NCI-H524 treated with DMSO at 0.1 percent for 48 hours (cell line): ENCODE measurements around the gene KRTAP9-1.
"Not testable (repeated sequence)": the region's sequence is repeated elsewhere in the genome, so short reads cannot be mapped to it uniquely, and the experiment has no call there.

Experiments used
- DNase-seq: peaks from one replicate; lab custom pipeline; 2025; lab: John Stamatoyannopoulos, UW

Gene KRTAP9-1

DNA sequence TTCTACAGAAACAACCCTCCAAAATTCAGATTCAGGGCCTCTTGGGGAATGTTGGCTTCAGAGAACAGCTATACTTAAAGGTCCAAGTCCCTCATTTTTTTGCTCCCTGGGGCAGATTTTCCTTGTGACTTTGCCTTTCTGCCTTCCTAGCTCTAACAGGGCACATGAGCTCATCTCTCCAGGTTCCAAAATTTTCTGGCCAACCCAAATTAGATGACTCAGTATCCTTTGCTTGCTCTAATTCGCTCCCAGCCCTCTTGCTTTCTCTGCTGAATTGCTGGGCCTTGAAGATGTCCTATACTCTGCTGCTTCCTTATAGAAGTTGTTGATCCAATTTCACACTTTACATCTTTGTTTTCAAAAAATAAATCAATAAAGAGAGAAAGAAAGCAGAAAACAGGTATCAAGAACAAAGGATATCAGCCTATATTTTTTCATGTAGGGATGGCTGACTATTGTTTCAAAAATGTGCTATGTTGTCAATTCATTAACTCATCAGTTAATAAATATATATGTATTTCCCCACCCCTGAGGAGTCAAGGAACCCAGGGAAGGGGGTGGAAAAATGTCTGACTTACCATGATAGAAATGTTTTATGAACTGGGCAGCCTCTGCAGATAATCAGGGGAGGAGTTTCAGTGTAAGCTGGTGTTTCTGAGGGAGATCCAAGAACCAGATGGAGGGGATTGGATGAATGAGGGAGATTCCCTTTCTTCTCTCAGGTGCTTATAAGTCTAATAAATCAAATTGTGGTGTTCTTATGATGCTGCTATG, 10.7 kb upstream of the KRTAP9-1 start:
- DNase-seq, result no peak

GRCh38 chr17:41184480-41184961, 5.2 kb upstream of the KRTAP9-1 start, which contains the start of gene KRTAP4-1:
KRTAP4-1 (minus strand) TSS chr17:41184911; CDS start chr17:41184854, 57 bp downstream.
- no peak for DNase-seq

GRCh38 chr17:41185001-41185400, 4.7 kb upstream of the KRTAP9-1 start:
- no peak for DNase-seq

- no peak for DNase-seq
Observed at GRCh38 chr17:41186872-41187271, 2.8 kb upstream of the KRTAP9-1 start.

DNA sequence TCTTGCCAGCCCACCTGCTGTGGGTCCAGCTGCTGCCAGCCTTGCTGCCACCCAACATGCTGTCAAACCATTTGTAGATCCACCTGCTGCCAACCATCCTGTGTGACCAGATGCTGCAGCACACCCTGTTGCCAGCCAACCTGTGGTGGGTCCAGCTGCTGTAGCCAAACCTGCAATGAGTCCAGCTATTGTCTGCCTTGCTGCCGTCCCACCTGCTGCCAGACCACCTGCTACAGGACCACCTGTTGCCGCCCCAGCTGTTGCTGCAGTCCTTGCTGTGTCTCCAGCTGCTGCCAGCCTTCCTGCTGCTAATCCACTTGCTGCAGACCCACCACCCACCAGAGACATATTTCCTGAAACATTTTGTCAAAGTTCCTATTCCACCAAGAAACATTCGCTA, 641 bp downstream of the KRTAP9-1 start:
- no peak for DNase-seq

- no peak for DNase-seq
Observed at GRCh38 chr17:41196068-41196467, 6.4 kb downstream of the KRTAP9-1 start.

- no peak for DNase-seq
Observed at GRCh38 chr17:41199421-41200078, 9.9 kb downstream of the KRTAP9-1 start.

DNA sequence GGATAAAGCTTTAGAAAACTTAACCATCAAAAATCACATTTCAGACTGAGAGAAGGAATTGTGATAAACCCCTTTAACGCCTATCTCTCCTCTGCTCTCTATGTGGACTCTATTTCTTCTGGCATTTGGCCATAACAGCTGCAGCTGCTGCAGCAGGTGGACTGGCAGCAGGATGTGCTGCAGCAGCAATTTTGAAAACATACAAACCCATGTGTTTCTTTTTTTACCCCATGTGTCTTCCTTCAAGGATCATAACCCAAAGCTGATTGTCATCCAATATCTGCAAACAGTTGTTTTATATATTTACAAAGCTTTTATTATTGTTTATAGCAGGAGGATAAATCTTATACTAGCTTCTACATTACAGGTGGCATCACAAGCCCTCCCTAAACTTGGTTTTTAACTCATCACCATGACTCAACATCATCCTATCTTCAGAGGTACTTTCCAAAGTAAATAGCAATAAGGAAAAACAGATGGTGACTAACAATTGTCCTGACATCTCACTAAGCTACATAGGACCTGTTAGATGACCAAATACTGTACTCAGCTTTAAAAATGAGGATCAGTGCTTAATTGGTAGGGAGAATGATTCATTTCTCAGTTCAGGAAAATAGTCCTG, 22.3 kb downstream of the KRTAP9-1 start:
- DNase-seq, result no peak

DNA sequence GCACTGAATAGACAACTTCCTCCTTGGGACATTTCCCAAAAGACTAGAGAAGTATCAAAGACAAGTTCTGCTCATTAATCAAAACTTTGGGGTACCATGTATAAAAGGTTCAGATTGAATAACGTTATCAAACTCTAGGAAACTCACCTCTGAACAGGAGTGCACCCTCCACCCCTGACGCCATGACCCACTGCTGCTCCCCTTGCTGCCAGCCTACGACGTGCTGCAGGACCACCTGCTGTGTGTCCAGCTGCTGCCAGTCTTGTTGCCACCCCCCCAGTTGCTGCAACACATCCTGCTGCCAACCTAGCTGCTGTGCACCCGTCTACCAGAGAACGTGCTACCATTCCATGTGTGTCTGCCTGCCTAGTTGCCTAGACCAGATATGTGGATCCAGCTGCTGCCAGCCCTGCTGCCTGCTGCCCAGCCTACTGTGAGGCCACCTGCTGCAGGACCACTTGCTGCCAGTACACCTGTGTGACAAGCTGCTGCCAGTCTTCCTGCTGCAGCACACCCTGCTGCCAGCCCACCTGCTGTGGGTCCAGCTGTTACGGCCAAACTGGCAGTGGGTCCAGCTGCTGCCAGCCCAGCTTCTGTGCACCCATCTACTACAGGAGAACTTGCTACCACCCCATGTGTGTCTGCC, 23.0 kb downstream of the KRTAP9-1 start:
- DNase-seq, result no peak

GRCh38 chr17:41215681-41216080, 26.0 kb downstream of the KRTAP9-1 start:
- DNase-seq, result no peak

DNA sequence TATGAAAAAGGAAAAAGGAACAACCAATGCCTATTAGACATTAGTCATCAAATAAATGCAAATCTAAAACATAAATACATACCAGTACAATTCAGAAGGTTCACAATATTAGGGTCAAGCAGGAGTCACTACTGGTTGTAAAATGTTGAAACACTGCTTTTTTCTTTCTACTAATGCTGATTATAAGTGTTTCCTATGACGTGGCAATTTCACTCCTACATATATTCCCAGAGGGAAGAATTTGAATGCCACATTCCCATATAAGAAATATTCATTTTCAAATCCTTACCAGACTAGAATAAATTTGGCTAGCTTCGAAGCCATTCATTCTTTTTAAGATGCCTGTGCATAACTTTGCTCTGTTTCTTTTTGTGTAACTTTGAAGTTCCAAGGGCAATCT, 34.1 kb downstream of the KRTAP9-1 start:
- DNase-seq, result no peak

DNA sequence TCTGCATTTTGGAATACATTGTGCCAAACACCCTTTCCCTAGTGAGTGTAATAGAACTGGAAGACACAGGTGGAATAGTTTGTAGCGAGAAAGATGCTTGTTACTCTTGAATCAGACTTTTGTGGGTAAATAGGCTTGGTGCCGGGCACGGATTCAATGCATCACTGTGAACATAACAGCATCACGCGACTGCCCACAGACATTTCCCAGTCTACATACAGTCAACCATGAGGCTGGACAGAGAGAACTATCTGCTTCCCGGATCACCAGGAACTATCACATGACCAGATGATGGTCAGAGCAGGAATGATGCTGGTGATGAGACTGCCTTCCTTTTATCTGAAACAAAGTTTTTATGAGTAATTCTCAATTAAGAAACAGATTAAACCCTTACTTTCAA, 36.4 kb downstream of the KRTAP9-1 start:
- DNase-seq, result no peak

GRCh38 chr17:41226598-41227095, 37.0 kb downstream of the KRTAP9-1 start, which contains the start of gene KRTAP9-2:
KRTAP9-2 (plus strand) TSS chr17:41226648; CDS start chr17:41226655, 7 bp downstream.
- not testable (repeated sequence) for DNase-seq

- no peak for DNase-seq
Observed at GRCh38 chr17:41230094-41230493, 40.4 kb downstream of the KRTAP9-1 start.

- DNase-seq, result no peak
Observed at GRCh38 chr17:41231731-41232130, 42.0 kb downstream of the KRTAP9-1 start.

DNA sequence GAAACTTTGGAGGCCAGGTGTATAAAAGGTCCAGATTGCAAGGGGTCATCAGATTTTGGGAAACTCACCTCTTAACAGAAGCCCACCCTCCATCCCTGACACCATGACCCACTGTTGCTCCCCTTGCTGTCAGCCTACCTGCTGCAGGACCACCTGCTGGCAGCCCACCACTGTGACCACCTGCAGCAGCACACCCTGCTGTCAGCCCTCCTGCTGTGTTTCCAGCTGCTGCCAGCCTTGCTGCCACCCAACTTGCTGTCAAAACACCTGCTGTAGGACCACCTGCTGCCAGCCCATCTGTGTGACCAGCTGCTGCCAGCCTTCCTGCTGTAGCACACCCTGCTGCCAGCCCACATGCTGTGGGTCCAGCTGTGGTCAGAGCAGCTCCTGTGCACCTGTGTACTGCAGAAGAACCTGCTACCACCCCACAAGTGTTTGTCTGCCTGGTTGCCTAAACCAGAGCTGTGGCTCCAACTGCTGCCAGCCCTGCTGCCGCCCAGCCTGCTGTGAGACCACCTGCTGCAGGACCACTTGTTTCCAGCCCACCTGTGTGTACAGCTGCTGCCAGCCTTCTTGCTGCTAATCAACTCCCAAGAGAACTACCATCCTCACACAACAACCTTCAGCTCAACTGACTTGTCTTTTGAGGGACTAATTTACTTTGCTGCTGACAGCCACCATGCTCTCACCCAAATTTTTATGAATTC, 42.9 kb downstream of the KRTAP9-1 start, which contains the start of gene KRTAP9-3:
Gene KRTAP9-3 (plus strand): TSS at position 51 of the 707 bp plus-strand sequence. CDS start 53 bp downstream, at position 104.
- not testable (repeated sequence) for DNase-seq

GRCh38 chr17:41237116-41237515, 47.4 kb downstream of the KRTAP9-1 start:
- DNase-seq, result not testable (repeated sequence)

- not testable (repeated sequence) for DNase-seq
Observed at GRCh38 chr17:41237949-41238437, 48.3 kb downstream of the KRTAP9-1 start, which contains the start of gene KRTAP9-8. KRTAP9-8 (plus strand) TSS chr17:41237999; CDS start chr17:41238052, 53 bp downstream.
